ENCODE results near the gene COL8A1.
"Not testable (repeated sequence)": the region's sequence is repeated elsewhere in the genome, so short reads cannot be mapped to it uniquely, and the experiment has no call there.

DNA sequence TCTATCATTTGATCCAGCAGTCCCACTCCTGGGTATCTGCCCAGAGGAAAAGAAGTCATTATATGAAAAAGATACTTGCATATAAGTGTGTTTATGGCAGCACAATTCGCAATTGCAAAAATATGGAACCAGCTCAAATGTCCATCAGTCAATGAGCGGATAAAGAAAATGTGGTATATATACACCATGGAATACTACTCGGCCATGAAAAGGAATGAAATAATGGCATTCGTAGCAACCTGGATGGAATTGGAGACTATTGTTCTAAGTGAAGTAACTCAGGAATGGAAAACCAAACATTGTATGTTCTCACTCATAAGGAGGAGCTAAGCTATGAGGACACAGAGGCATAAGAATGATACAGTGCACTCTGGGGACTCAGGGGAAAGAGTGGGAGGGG lies 203.6 kb downstream of the COL8A1 start:
- TF ChIP-seq, protein P1, sequence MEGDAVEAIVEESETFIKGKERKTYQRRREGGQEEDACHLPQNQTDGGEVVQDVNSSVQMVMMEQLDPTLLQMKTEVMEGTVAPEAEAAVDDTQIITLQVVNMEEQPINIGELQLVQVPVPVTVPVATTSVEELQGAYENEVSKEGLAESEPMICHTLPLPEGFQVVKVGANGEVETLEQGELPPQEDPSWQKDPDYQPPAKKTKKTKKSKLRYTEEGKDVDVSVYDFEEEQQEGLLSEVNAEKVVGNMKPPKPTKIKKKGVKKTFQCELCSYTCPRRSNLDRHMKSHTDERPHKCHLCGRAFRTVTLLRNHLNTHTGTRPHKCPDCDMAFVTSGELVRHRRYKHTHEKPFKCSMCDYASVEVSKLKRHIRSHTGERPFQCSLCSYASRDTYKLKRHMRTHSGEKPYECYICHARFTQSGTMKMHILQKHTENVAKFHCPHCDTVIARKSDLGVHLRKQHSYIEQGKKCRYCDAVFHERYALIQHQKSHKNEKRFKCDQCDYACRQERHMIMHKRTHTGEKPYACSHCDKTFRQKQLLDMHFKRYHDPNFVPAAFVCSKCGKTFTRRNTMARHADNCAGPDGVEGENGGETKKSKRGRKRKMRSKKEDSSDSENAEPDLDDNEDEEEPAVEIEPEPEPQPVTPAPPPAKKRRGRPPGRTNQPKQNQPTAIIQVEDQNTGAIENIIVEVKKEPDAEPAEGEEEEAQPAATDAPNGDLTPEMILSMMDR (IDR thresholded peaks at IDR 0.05) = not testable (repeated sequence)
- TF ChIP-seq POLR2AphosphoS5 (IDR thresholded peaks at IDR 0.05) = not testable (repeated sequence)

Measured in prostate gland (tissue), 2 donors.